Measurements from ENCODE around the gene APOBEC3A.

DNA sequence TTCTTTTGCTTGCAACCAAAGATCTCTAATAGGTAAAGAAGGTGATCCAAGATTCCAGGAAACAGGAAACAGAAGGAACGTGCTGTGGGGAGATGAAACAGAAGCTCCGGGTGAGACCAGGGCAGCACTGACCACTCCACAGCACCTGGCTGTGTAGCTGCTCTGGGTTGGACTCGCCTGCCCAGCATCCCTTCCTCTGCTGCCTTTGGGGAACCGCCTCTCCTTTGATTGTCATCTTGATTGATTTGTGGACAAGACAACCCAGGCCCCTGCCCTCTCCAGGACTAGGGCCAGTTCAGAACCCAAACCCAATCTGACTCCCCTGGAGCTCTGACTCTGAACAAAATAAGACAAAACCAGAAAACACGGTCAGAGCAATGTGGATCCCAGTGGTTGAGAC, 14.7 kb upstream of the APOBEC3A start:
- no peak for TF ChIP-seq POLR2A (IDR thresholded peaks at IDR 0.05)
- TF ChIP-seq, protein P1, sequence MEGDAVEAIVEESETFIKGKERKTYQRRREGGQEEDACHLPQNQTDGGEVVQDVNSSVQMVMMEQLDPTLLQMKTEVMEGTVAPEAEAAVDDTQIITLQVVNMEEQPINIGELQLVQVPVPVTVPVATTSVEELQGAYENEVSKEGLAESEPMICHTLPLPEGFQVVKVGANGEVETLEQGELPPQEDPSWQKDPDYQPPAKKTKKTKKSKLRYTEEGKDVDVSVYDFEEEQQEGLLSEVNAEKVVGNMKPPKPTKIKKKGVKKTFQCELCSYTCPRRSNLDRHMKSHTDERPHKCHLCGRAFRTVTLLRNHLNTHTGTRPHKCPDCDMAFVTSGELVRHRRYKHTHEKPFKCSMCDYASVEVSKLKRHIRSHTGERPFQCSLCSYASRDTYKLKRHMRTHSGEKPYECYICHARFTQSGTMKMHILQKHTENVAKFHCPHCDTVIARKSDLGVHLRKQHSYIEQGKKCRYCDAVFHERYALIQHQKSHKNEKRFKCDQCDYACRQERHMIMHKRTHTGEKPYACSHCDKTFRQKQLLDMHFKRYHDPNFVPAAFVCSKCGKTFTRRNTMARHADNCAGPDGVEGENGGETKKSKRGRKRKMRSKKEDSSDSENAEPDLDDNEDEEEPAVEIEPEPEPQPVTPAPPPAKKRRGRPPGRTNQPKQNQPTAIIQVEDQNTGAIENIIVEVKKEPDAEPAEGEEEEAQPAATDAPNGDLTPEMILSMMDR (IDR thresholded peaks at IDR 0.05), result no peak
